Activated T-helper 1 cell treated with anti-CD3 and anti-CD28 coated beads, Interleukin-2, amount 50 U/mL, for 16 hours (primary cell): Measurements from ENCODE around the gene COA8.

Source experiments
- DNase-seq, 2 donors: peaks; one replicate each; pipeline ENCODE4 v3.0.0-alpha.2; 2020; ENCODE audit warnings: low read depth in 1 of 2, low spot score in 1 of 2

The COA8 gene

DNA sequence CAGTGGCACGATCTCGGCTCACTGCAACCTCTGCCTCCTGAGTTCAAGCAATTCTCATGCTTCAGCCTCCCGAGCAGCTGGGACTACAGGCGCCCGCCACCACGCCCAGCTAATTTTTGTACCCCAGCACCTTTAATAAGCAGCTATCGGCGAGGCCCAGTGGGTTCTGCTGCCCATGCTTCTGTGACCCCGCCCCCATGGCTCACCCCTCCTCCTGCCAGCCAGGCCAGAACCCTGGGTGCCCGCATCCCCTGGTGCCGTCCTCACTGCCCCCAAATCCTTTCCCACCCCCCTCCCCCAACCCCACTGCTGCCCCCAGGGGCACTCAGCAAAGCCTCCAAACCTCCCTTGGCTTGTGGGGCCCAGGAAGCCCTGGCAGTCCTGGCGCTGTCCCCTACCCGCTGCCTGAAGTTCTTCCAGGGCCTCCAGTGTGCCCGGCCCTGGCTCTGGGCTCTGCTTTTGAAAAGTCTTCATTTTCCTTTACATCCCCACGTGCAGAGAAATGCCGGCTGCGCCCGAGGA lies 14.8 kb upstream of the COA8 start:
- DNase-seq = no peak

DNA sequence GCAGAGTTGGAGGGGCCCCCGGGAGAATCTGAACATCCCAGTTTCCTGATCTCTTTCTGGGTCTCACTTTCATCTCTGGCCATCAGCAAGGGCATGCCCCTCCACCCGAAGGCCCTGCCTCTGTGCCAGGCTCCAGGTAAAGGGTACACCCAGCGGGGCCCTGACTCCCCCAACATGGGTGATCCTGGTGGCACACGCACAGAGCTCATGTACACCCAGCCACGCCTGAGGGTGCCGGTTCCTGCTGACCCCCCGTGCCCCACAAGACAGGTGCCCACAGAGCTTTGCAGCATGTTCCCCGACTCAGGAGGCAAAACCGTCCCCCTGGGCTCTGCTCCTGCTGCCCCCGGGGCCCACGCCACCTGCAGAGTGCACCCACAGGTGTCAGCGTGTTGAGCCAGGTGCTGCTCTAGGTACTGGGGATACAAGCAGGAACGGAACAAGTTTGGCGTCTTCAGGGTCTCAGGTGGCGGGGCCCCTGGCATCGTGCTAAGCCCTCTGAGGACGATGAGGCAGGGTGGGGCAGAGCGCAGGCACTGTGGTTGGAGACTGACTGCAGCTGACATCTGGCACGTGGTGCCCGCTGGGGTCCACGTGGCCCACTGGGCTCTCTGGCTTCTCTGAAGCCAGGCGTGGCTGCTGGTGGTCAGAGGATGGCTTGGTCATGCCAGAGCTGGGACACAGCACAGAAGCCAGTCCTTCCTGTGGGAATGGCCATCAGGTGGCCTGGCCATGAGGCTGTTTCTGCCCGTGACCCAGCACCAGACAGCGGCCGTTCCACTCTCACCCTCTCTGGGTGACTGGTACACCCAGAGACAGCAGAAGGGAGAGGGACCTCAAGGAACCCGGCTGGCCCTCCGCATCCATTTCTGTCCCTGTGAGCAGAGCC lies 14.1 kb upstream of the COA8 start:
- no peak for DNase-seq

DNA sequence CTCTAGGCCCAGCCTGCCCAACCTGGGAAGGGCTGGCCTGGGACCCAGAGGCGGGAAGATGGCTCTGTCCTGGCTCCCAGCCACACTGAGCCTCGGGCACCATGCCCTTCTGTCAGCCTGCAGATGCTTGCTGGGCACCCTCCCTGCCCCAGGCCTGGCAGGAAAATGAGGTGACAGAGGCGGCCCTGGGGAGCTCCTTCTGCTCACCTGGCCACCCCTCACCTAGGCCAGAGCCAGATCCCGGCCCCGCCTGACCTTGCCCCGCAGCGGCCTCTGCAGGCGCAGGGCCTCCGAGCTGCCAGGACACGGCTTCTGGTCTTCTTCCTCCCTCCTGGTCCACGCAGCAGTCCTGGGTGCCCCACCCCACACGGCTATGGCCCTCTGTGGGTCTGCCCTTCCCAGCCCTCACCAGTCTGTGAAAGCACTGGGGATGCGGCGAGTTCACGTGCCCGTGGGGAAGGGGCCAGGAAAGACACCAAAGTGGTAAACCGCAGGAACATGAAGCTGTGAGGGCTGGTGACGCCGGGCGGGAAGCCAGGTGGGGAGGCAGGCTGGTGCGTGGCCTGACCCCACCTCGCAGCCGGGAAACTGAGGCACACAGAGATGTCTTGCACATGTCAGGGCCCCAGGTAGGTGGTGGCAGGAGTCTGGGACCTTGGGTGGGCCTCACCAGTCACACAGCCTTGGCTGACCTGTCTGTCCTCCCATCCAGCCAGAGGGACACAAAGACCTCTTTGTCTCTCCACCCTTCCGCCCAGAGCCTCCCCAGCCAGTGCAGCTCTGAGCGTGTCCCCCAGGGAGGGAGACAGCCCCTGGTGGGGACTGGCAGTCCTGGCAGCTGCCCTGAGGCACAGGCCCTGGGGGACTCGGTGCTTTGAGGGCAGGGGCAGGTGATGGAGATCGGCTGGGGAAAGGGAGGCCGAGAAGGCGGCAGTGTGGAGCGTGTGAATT lies 13.1 kb upstream of the COA8 start:
- DNase-seq = no peak

- DNase-seq = no peak
Measured at GRCh38 chr14:103550451-103551337, 12.1 kb upstream of the COA8 start.

DNA sequence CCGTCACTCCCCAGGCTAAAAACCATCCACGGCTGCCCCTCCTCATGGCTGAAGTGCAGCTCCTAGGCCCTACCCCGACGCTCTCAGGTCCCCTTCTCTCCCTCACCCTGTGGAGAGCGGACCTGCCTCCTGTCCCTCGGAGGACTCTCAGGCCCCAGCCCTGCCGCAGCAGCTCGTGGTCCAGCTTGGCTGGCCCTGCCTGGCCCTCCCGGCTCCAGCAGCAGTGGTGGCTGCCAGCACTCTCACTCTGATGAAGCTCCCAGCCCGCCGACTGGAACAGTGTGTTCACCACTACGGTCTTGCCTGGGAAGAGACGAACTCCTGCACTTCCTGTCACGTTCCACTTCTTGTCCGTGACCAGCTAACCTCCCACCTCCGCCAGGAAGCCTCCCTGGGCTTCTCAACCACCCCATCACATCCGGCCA lies 11.4 kb upstream of the COA8 start:
- DNase-seq = no peak

DNA sequence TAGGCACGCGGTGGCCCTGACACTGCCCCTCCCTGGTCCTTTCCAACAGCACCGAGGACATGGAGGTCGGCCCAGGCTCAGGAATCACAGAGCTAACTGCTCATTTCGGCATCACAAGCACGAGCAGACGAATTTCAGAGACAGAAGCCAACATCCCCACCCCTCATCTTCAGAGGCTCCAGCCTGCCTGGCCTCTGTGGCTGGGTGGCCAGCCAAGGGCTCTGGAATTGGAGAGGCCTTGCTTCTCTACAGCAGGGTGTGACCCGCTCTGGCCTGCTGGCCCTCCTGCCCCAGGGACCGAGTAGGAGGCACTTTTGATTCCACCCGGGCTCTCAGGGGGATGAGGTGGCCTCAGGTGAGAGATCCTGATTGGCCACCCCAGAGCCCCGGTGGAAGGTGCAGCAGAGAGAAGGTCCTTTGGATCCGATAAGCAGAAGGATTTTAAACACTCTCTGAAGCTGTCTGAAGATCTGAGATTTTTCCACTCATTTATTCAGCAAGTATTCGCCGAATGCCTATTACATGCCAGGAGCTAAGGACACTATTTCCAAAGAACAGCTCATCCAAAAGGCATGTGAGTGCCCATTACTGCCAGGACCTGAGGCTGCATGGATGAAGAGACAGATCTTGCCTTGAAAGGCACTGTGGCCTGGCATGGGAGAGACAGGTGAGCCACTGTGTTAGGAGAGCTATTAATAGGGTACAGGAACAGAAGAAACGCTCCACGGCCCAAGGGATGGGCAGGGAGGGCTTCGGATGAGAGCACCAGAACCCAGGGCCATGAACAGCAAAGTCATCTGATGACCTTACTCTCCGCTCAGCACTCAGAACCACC lies 10.5 kb upstream of the COA8 start:
- no peak for DNase-seq

GRCh38 chr14:103552846-103553210 lies 9.9 kb upstream of the COA8 start:
- no peak for DNase-seq

GRCh38 chr14:103555559-103556337 lies 7.0 kb upstream of the COA8 start:
- no peak for DNase-seq

GRCh38 chr14:103556946-103557758 lies 5.6 kb upstream of the COA8 start:
- DNase-seq = no peak

- no peak for DNase-seq
Measured at GRCh38 chr14:103558071-103558882, 4.5 kb upstream of the COA8 start.

DNA sequence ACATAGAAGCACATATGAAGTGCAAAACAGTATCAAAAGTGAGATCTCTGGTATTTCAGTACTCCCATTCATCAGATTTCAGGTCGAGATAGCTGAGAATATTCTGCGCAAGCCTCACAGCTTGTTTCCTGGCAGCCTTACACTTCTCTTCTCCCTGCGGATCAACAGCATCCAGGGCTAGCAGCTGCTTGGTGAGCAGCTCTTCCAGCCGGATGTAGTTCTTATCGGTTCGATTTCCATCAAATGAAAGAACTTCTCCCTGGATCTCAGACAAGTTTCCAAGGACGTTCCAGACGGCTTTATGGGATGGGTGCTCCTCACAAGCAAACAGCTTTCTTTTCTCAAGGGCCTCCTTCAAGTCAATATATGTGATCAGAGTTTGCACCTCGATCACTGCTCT lies 3.0 kb upstream of the COA8 start:
- no peak for DNase-seq

- no peak for DNase-seq
Measured at GRCh38 chr14:103560691-103561090, 2.1 kb upstream of the COA8 start.

GRCh38 chr14:103561381-103562178 lies 1.2 kb upstream of the COA8 start:
- DNase-seq = no peak

- DNase-seq = no peak
Measured at GRCh38 chr14:103562179-103562428, 656 bp upstream of the COA8 start.

DNA sequence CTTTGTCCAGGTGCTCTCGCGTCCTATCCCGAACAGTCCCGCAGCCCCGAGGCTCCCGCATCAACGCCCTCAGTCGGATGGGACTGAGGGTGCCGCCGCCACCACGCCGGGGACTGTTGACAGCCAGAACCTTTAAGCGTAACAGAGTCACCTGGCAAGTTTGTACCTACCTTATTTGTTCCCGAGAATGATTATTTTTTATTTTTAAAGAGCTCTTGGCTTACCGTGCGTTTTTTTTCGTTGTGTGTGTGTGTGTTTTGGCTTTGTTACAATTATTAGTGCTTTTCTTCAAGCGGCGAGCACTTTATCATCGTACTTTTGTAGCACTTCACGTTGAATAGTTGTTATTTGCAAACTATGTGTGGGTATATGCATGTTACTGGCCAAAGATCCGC lies 463 bp downstream of the COA8 start:
- DNase-seq = no peak

DNA sequence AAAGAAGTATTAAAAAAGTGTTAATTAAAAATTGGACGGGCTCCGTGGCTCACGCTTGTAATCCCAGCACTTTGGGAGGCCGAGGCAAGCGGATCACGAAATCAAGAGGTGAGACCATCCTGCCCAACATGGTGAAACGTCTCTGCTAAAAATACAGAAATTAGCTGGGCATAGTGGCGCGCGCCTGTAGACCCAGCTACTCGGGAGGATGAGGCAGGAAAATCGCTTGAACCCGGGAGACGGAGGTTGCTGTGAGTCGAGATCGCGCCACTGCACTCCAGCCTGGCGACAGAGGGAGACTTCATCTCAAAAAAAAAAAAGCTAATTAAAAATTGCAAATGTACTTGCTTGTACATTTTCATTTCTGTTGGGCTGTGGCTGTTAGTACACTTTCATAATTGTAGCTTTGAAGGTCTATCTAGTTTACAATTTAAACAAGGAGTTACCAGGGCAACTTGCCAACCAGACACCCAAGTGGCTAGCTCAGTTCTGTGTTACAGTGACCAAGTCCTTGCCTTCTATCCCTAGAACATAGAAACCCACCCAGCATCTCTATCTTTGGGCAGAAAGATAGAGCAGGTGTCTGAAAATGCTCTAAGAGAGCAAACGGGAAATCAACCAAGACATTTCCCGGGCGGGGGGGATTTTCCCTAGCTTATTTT lies 1.2 kb downstream of the COA8 start:
- DNase-seq = no peak
